HL-60/S4 (cell line): ENCODE measurements around the gene PRCC.

Experiments used
- in situ Hi-C: fragments of 300-500 bp; cut with MboI; formaldehyde crosslinking; loops from 2 replicates; pipeline ENCODE4 v1.14.3; 2022; ENCODE audit warnings: low sequenced_read_pairs

PRCC gene

DNA sequence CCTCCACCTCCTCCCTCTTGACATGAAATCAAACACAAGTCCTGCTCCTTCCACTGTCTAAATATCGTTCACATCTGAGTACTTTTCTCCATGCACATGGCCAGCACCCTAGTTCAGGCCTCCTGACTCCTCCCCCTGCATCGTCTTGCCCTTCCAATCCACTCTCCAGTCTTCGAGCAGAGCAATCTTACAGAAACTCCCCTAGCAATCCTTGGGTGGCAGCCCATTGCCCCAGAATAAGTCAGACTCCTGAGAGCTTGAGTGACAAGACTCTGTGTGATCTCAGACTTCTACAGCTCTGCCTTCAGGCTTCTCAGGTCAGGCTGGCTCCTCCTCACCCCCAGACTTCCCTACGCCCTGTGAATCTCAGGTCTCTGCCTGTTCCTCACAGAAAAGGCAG is 43.8 kb downstream of the PRCC start:
- in situ Hi-C loops, result no loop called here

DNA sequence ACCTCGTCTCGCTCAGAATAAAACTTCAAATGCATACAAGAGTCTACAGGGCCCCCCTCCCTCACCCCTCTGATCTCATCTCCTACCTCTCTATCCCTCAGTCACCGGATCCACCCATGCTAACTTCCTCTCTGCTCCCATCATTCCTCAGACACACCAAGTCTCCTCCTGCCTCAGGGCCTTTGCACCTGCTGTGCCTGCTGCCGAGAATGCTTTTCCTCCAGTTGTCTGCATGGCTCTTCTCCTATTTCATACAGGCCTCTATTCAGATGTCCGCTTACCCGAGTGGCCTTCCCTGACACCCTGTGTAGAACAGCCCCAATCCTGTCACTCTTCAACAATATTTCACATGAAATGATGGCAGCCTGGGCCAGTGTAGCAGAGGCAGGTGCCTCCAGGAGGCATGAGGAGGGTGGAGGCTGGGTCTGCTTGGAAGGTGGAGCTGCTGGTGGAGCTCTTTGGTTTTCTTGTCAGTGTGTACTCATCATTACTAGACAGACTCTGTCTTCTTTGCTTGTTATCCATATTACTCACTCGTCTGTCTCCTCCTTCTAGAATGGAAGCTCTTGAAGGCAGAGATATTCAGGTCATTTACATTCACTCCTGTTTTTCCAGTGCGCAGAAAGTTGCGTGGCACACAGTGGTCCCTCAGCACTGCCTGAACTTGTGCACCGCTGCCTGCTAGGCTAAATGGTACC is 45.1 kb downstream of the PRCC start:
- in situ Hi-C loops, result no loop called here

DNA sequence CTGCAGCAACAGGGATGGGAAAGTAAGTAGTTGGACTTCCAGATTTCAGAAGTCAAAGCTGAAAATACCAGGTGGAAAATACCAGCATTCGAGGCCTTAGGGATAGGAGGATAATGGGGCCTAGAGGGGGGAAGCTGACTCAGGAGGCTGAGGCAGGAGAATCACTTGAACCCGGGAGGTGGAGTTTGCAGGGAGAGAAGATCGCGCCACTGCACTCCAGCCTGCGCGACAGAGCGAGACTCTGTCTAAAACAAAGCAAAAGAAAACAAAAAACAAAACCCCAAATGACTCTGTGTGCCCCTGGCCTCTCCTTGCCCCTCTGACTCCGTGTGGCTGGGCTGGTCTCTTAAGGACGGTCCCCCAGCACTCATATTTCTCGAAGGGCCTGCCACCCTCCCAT is 46.0 kb downstream of the PRCC start:
- in situ Hi-C loops, result no loop called here

DNA sequence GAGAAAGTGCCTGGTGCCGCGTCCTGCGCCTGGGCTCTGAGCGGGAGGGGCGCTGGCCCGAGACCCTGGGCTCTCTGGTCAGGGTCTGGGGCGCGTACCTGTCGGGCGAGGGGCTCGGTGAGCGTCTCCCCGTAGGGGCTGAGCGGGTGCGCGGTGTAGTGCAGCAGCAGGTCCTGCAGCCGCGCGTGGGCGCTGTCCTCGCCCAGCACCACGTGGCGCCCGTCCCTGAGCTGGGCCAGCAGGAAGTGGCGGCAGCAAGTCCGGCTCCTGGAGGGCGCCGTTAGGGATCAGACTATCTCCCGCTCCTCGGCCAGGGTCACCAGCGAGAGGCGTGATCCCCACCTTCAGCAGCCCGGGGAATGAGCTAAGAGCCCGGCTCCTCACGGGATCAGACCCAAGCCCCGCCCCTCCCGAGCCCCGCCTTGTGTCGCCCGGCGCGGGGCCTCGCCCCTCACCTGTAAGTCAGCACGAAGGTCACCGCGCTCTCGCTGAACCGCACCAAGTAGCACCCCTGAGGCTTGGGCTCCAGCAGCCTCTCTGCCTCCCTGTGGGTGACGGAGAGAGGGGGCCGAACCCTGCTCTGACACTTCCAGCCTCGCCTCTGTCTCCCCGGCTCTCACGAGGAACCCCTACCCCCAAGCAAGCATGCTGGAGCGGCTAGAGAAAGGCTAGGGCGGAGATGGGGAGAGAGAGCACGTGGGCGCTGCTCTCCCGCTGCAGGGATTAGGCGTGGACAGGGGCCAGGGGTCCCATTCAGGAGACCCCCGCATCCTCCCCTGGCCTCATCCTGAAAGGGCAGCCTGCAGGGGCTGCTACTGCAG is 46.6 kb downstream of the PRCC start:
- in situ Hi-C loops, result no loop called here

DNA sequence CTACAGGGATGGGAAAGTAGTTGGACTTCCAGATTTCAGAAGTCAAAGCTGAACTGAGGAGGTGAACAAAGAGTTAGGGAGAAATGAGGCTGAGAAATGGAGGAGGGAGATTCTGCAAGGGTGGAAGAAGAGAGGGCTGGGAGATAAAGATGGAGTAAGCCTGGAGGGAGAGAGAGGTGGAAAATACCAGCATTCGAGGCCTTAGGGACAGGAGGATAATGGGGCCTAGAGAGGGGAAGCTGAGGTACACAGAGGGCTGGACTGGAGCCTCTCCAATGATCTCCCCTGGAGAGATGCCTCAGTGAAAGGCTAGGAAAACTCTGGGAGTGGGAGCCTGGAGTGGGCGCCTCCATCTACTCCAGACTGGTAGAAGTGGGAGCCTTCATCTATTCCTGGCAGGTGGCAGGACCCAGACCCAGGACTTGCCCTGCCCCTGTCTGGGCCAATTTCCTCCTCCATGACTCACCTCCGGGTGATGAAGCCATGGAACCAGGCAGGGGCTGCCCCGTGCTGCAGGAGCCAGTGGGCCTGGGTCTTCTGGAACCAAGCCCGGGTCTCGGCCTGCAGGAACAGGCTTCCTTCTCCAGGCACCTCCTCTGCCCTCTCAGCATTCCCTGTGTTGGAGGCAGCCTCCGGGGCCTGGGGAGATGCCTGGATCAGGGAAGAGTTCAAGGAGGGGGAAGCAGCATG is 47.4 kb downstream of the PRCC start:
- in situ Hi-C loops, result no loop called here

DNA sequence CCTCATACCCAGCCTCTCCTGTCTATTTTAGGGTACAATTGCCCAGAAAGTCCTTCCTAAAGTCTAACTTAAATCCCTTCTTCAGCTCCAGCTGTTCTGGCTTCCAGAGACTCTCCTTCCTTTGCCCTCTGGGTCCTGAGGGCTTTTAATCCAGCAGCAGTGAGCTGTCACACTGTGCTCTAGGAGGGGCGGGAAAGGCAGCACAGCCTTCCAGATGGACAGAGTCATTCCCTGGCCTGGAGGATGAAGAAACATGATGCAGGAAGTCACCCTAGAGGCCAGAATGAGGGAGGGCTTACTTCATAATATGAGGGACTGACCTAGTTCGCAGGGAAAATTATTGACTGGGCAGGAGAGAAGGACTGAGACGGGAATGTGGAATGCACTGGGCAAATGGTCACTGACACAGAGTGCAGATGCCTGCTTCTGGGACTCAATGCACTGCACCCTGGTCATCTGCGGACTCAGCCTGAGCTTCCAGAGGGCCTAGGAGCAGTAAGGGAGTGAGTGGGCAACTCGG is 48.0 kb downstream of the PRCC start:
- in situ Hi-C loops, result no loop called here

DNA sequence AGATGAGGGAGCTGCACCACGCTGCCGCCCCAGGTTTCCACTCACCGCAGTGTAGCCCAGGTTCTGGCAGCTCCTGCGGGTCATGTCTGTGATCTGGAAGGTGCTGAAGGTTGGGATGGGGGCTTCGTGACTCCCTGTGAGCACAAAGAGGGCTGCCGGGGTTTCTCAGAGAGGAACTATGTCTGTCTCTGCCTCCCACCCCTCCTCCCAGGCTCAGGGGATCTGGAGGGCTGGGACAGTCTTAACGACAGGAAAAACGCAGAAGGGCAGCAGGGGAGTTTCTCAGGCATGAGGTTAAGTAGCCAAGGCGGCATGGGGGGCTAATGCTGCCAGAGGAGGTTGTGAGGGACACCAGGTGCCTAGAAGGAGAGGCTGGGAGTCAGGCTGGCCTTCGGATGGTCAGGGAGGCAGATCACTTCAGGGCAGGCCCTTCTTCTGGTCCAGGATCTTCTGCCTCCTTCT is 48.7 kb downstream of the PRCC start:
- in situ Hi-C loops, result no loop called here

DNA sequence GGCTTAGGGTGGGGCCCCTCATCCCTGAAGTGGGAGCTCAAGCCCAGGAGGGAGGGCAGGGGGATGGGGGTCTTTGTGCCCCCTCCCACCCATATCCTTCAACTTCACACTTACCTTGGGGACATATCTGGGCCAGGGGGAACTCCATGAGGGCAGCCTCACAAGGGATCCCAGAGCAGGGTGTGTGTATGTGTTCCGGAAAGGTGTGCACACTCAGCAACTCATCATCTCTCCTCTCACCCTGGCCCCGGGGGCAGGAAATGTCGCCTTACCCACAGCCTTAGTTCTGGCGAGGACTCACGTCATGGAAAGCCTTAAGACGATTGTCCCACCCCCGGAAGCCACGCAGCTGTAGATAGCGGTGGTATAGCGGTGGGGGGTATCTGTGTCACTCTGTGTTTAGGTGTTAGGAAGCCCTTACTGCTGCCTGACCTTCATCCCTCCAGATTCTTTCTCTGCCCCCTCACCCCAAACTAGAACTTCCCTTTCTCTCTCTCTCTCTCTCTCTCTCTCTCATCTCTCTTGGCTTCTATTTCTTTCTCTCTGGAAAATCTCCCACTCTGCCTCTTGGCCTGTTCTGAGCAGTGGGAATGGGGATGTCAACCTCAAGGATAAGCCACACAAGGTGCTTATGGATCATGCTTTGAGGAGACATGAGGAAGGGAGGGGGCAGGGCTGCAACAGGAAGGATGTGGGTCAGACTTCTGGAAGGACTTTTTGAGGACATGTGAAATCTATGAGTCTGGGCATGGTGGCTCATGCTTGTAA is 49.4 kb downstream of the PRCC start, which contains the start of gene SH2D2A:
Gene SH2D2A, minus strand, starts transcription at position 288 of the 768 bp plus-strand sequence. Its CDS starts 140 bp downstream, at position 148.
- in situ Hi-C loops, result no loop called here

DNA sequence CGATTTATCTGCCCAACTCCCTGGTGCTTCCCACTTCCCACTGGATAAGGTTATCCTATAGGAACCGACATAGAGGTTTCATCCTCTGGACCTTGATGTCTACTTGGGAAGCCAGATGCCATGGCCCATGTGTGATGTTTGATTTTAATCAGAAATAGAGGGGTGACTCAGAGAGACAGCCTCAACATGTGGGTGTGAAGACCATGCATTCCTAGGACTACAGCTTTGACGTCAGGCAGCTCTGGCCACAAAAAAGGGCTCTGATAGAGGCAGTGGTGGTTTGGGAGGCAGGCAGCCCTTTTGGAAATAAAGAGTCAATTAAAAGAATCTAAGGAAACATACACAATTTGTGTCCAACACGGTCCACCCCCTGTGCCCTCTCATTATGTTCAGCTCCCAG is 54.5 kb downstream of the PRCC start:
- in situ Hi-C loops, result no loop called here

DNA sequence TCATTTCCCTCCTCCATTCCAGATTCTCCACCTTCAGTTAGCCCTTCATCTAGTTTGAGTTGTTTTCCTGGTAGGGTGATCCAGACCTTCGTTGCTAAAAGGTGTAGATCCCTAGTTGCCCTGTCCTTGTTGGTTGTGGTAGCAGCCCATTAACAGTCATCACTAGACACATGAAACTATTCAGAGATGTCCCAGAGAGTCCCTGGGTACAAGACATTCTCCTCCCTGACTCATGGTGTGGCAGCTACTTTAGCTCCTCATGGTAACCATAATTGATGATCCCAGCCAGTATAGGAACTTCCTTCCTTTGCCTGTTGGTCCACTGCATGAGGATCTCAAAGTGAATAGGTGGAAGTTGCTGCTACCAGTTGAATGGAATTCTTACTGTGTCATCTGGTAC is 55.3 kb downstream of the PRCC start:
- in situ Hi-C loops, result no loop called here

DNA sequence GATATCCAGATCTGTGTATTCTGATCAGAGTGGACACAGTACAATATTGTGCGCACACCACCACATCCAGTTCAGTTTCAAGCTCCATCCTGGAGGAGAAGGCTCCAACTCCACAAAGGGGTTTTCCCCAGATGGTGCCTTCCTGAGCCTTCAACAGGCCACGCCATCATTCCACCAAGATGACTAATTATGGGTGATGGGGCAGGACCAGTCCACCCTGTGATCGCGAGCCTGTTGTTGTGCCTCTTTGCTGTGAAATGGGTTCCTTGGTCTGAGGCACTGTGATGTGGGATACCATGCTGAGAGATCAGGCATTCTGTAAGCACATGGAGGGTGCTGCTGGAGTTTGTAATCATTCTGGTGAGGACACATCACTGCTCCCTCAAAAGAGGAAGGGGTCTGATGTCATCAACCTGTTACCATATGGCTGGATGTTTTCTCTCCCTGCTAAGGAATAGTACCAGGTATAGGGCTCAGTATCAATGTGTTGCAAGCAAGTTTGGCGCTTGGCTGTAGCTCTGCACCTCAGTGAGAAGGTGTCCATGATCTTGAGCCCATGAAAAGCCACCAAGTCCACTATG is 56.0 kb downstream of the PRCC start:
- in situ Hi-C loops, result no loop called here

DNA sequence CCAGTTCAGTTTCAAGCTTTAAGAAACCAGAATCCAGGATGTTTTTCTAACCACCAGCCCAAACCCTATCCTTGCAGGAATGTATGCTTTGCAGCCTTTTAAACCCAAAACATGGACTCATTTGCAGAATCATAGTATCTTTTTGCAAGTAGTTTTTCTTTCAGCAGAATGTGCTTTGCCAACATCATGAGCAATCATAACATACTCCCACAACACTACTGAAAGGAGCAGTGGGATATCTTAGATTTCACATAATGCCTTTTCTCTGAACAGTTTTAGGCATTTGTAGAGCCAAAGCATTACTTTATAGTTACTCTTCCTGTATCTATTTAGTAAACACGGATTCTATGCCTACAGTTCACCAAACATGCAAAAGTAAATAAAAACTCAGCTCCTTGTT is 59.3 kb downstream of the PRCC start:
- in situ Hi-C loops, result no loop called here

DNA sequence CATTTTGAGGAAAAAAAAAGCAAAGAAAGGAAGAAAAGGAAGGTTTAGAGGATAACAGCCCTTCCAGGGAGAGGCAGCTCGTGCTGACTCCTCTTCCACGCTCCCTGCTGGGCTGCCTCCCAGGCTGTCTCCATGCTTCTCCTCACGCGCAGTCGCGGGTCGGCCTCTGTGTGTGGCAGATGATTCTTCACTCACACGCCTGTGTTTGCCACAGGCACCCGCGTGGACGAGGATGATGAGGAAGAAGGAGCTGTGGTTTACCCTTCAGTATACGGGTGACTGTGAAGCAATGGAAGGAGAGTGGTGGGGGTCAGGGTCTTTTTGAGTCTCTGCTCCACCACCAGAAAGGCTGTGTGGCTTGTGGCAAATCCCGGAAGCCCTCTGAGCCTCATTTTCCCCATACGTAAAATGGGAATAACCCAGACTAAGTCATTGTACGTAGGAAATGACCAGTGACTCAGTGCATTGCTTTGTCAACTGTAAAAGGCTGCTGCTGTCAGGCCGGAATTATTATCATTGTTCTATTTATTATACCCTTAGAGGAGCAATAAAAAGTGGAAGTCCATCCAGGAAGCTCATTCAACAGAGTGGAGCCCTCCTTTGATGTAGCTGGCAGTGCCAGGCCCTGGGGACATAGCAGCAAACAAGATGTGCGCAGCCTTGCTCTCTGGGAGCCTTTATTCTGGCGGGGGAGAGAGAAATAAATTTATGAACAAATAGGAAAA is 61.2 kb downstream of the PRCC start:
- in situ Hi-C loops, result no loop called here

DNA sequence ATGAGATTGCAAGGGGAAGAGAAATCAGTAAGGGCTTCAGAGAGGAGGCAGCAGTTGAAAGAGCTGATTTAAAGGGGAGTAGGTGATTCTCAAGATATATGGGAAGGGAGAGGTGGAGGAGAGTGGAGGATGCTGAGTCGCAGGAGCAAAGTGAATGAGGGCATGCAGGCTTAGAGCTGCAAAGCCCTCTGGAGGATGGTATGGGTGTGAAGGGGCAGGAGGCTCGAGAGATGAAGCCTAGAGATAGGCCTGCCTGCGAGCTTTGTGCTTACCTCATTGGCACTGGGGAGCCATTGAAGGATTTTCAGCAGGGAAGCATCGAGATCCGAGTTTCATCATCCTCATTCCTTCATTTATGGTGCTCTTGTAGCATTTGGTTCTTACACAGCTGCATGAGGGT is 65.1 kb downstream of the PRCC start:
- in situ Hi-C loops, result no loop called here

DNA sequence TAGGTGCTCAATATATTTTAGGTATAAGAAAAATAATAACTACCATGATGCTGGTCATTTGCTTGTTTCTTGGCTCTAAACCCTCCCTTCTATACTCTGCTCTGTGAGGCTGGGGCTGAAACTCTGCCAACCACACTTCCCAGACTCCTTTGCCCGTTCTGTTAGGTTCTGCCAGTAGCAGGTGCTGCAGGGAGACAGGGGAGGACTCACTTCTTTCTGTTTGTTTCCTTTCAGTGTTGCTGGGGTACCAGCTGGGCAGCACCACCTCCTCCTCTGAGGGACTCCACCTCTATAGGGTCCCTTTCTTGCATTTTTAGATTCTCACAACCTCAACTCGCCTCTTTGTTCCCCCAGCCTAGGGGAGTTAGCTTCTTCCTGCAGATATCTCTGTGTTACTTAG is 66.3 kb downstream of the PRCC start:
- in situ Hi-C loops, result no loop called here

DNA sequence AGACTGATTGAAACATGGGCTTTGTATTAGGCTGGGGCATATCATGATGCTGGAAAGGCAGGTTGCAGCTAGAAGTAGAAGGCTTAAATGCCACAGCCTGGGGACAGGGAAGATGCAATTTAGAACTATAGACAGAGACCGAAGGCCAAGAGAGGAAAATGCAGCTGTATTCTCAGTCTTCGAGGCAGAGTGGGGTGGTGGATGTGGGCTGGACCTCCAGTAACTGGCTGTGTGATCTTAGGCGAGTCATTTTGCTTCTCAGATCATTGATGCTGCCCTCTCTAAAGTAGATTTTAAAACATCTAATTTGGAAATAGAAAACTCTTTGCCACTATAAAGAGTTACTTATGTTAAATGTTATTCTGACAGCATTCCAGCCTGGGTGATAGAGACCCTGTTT is 67.0 kb downstream of the PRCC start:
- in situ Hi-C loops, result no loop called here

DNA sequence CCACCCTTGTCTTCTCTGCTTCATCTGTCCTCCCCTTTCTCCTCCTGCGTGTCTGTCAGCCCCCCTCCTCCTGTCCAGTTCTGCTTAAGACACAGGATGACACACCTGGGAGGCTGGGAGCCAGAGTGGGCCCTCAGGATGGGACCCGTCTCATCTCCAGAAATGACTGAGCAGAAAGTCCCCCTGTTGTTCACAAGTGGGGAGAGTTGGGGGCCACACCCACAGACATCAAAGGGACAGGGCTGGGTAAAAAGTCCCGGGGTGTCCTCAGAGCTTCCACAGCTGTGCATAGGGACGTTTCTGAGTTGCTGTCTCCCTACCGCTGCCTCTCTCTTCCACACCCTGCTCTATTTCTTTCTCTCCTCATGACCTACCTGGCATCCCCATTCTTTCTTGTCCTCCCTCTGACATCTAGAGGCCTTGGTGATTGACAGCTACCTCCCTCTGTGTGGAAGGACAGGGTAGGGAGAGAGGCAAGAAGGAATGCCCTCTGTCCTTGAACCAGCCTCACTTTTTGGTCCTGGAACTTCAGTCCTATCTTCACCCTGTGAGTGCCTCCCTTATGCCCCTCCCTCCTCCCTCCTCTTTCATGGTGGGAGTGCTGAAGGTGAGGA is 68.8 kb downstream of the PRCC start:
- in situ Hi-C loops, result no loop called here

DNA sequence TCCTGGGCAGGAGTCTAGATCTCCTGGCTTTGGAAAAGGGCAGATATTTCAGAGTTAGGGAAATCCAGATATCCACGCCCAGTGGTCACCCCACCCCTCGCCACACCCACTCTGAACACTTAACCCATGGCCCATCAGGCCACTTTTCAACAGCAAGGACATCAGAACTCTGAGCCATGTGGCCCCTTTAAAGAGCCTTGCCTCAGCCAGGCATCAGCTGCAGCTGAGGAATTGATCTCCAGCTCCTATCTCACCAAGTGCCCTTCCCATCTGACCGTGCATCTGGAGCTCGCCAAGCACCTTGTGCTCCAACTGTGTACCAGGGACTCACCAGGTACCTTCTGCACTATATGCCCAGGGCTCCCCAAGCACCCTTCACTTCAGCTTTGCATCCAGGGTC is 69.6 kb downstream of the PRCC start:
- in situ Hi-C loops, result no loop called here

DNA sequence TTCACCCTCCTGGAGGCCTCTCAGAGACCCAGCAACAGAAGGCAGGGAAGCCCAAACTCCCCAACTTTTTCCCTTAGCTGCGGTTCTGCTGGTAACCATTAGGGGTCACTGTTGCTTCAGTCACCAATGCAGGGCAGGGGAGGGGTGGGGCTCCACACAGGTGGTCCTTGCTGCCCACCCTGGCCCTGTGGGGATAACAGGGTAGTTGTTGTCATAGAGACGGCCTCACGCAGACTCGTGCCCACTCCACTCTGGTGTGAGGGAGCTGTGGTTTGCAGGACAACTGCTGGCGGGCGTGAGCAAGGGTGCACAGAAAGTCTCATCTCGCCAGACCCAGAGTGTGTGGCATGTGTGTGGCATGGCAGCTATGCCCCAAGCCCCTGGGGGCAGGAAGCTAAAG is 71.6 kb downstream of the PRCC start:
- in situ Hi-C loops, result no loop called here
